Spleen (tissue), 11 donors: Measurements from ENCODE around the gene LRP1B. TPM values are rescaled to one million over a fixed set of nuclear protein-coding genes. Genes with fewer than 3 reads are reported as not detected.

Source experiments
- DNase-seq: peaks from one replicate; pipeline ENCODE4 v3.0.0-alpha.2; 2020
- H3K27ac ChIP-seq, 8 donors: fragments of 200-600 bp; sonication (generic) in 7 of 8; 1 replicate in 4 of 8; 2 replicates in 4 of 8; pipeline versions ENCODE4 v1.5.0 to v1.8.0; 2016 to 2021; ENCODE audit warnings: inconsistent platforms in 4 of 8, mild to moderate bottlenecking in 4 of 8, moderate library complexity in 1 of 8
- H3K27me3 ChIP-seq, 7 donors: fragments of 200-600 bp; sonication (generic) in 6 of 7; replicated peaks in 1 of 7; 1 replicate in 4 of 7; 2 replicates in 3 of 7; pipeline versions ENCODE4 v1.5.0 to v1.8.0; 2016 to 2021; ENCODE audit warnings: inconsistent platforms in 3 of 7, mild to moderate bottlenecking in 1 of 7
- H3K36me3 ChIP-seq, 6 donors: fragments of 200-600 bp; sonication (generic) in 5 of 6; 1 replicate in 4 of 6; 2 replicates in 2 of 6; pipeline versions ENCODE4 v1.5.0 to v1.8.0; 2016 to 2021; ENCODE audit warnings: inconsistent platforms in 2 of 6
- H3K4me1 ChIP-seq, 6 donors: fragments of 200-600 bp; sonication (generic) in 5 of 6; 1 replicate in 3 of 6; 2 replicates in 3 of 6; pipeline versions ENCODE4 v1.5.0 to v1.8.0; 2016 to 2021; ENCODE audit warnings: inconsistent platforms in 3 of 6
- H3K4me3 ChIP-seq, 8 donors: fragments of 200-600 bp; sonication (generic) in 7 of 8; 1 replicate in 4 of 8; 2 replicates in 4 of 8; pipeline versions ENCODE4 v1.5.0 to v1.8.0; 2016 to 2021; ENCODE audit warnings: inconsistent platforms in 4 of 8, mild to moderate bottlenecking in 4 of 8, moderate library complexity in 2 of 8
- H3K9me3 ChIP-seq, 8 donors: fragments of 200-600 bp; sonication (generic) in 7 of 8; 1 replicate in 4 of 8; 2 replicates in 4 of 8; pipeline versions ENCODE4 v1.5.0 to v1.8.0; 2016 to 2021; ENCODE audit warnings: inconsistent platforms in 4 of 8
- POLR2A ChIP-seq, 3 donors: fragments of 450-650 bp; IDR thresholded peaks; one replicate each; pipeline ENCODE4 v1.5.1; 2017; ENCODE audit warnings: antibody characterized with exemption in 3 of 3, mild to moderate bottlenecking in 1 of 3
- POLR2AphosphoS5 ChIP-seq, 3 donors: sonication (generic); formaldehyde crosslinking; IDR thresholded peaks; one replicate each; pipeline ENCODE4 v1.5.1; 2017; ENCODE audit warnings: antibody characterized with exemption in 3 of 3
- WGBS, 5 donors: extraction: QIAGEN DNeasy Blood & Tissue Kit in 3 of 5; methylation state at CpG; one replicate each; pipeline versions ENCODE4 v1.1.5 to v1.1.7; 2013 to 2018; 5-methylcytosine and 5-hydroxymethylcytosine counted together
- intact Hi-C: fragments of 100-400 bp; cut with DNase I; formaldehyde crosslinking; loops from one replicate; pipeline ENCODE4 v1.15.0; 2023; ENCODE audit warnings: low total_unique reads
- polyA plus RNA-seq, 3 donors: library from polyadenylated mRNA; stranded (reverse); fragments of 200-250 nt; gene quantifications; one replicate each; pipeline ENCODE4 v1.2.1, GENCODE V29; 2013
- total RNA-seq, 7 donors: library from RNA; depleted of rRNA in 3 of 7; stranded (reverse); fragments of >200 nt in 3 of 7; fragmentation: NEBNext Ultra II Directional in 4 of 7; extraction: Animal tissue kit (Norgen Biotek cat#: 25700) in 4 of 7; gene quantifications; one replicate each; pipeline versions ENCODE4 v1.1.0 to v1.2.1, GENCODE V29; 2016 to 2021
- TF ChIP-seq, protein P1 (sequence below), 11 experiments: fragments of 200-600 bp in 7 of 11; fragments of 450-650 bp in 4 of 11; sonication (generic) in 4 of 11; IDR thresholded peaks in 8 of 11; conservative IDR thresholded peaks in 3 of 11; 1 replicate in 7 of 11; 2 replicates in 4 of 11; pipeline versions ENCODE4 v1.4.0 to v1.8.0; 2016 to 2021; ENCODE audit warnings: antibody characterized with exemption in 11 of 11, inconsistent platforms in 4 of 11, mild to moderate bottlenecking in 1 of 11
- donor health status: healthy with polysubstance abuse.
- donor health status: DM: no; HTN: no; CAD: no; lungs with moderate emphysema.
- donor health status: DM: no; HTN: no; CAD: no.
- donor health status: Bipolar disorder and iron deficiency.
- donor health status: healthy.
- donor health status: DM: no; HTN: no; CAD: no.
- donor health status: DM: yes; HTN: yes; CAD: no.

LRP1B gene
- total and polyA plus RNA-seq, 10 donors: 0.02 to 0.85 (median 0.08) TPM; not detected in 2

- Histone ChIP-seq H3K27ac (no peak overlapping the region), H3K27me3 (no peaks in the 10 kb centered on the region), H3K4me1 (no peaks in the 10 kb centered on the region), H3K9me3 (no peaks in the 10 kb centered on the region), H3K36me3 (no peaks in the 10 kb centered on the region), H3K4me3 (no peak overlapping the region)
- TF ChIP-seq POLR2A (IDR thresholded peaks at IDR 0.05) (no peak), POLR2AphosphoS5 (IDR thresholded peaks at IDR 0.05) (no peak)
- TF ChIP-seq, protein P1, sequence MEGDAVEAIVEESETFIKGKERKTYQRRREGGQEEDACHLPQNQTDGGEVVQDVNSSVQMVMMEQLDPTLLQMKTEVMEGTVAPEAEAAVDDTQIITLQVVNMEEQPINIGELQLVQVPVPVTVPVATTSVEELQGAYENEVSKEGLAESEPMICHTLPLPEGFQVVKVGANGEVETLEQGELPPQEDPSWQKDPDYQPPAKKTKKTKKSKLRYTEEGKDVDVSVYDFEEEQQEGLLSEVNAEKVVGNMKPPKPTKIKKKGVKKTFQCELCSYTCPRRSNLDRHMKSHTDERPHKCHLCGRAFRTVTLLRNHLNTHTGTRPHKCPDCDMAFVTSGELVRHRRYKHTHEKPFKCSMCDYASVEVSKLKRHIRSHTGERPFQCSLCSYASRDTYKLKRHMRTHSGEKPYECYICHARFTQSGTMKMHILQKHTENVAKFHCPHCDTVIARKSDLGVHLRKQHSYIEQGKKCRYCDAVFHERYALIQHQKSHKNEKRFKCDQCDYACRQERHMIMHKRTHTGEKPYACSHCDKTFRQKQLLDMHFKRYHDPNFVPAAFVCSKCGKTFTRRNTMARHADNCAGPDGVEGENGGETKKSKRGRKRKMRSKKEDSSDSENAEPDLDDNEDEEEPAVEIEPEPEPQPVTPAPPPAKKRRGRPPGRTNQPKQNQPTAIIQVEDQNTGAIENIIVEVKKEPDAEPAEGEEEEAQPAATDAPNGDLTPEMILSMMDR (IDR thresholded peaks at IDR 0.05 in 8 of 11, conservative IDR thresholded peaks at IDR 0.05 in 3 of 11): no peak
- intact Hi-C loops: no loop called here
- no peak for DNase-seq
- WGBS, 5 donors: 61 to 83% (median 75%) methylated on average over 4 of the region's 4 CpGs
Measured at GRCh38 chr2:140596447-140596846, 1534.4 kb downstream of the LRP1B start.

DNA sequence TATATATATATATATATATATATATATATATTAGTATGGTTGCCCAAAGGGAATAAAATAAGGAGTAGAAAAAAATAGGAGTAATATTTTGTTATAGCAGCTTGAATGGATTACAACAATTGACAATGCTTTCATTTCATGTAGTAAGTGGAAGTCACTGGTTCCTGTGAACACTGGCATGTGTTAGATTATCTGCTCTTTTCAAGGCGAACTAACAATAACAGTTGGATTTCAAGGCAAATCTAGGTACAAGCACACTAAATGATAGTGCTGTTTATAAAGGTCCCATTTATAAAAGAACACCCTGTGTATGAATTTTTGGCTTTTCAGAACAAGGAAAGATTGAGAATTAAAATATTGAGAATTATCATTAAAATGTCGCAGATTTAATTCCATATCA lies 1535.7 kb downstream of the LRP1B start:
- H3K36me3 ChIP-seq: no peaks in the 10 kb centered on the region
- TF ChIP-seq, protein P1 (IDR thresholded peaks at IDR 0.05 in 8 of 11, conservative IDR thresholded peaks at IDR 0.05 in 3 of 11): no peak
- TF ChIP-seq POLR2A (IDR thresholded peaks at IDR 0.05) (no peak), POLR2AphosphoS5 (IDR thresholded peaks at IDR 0.05) (no peak)
- no peaks in the 10 kb centered on the region for H3K4me1 ChIP-seq
- no peak overlapping the region for H3K27ac ChIP-seq
- no peak for DNase-seq
- H3K9me3 ChIP-seq: no peaks in the 10 kb centered on the region
- no peak overlapping the region for H3K4me3 ChIP-seq
- 83 to 96% (median 92%) methylated on average over 2 of the region's 2 CpGs for WGBS, 5 donors
- no peaks in the 10 kb centered on the region for H3K27me3 ChIP-seq
- intact Hi-C loops: no loop called here

DNA sequence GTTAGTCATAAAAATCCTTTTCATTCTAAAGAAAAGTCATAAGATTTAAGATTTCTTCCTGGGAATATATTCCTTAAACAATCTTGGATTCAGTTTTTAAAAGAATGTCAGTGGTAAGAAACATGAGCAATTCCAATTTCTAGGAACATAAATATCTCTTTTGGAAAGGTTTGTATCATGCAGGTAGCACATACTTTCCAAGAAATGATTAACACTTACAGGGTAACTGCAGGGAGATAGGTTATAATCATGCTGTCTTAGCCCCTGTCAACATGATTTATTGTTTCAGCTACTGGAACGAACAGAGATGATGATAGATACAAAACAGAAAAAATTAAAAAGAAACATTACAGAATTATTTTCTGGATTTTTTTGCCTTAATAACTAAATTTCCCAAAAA lies 1537.7 kb downstream of the LRP1B start:
- intact Hi-C loops: no loop called here
- 0 to 49% (median 39%) methylated on average over 1 of the region's 1 CpG for WGBS, 5 donors
- H3K36me3 ChIP-seq: no peaks in the 10 kb centered on the region
- DNase-seq: no peak
- H3K9me3 ChIP-seq: no peaks in the 10 kb centered on the region
- TF ChIP-seq POLR2AphosphoS5 (IDR thresholded peaks at IDR 0.05) (no peak), POLR2A (IDR thresholded peaks at IDR 0.05) (no peak)
- TF ChIP-seq, protein P1 (IDR thresholded peaks at IDR 0.05 in 8 of 11, conservative IDR thresholded peaks at IDR 0.05 in 3 of 11): no peak
- H3K4me3 ChIP-seq: no peak overlapping the region
- no peaks in the 10 kb centered on the region for H3K27me3 ChIP-seq
- no peaks in the 10 kb centered on the region for H3K4me1 ChIP-seq
- H3K27ac ChIP-seq: no peak overlapping the region

GRCh38 chr2:140589696-140590095 lies 1541.1 kb downstream of the LRP1B start:
- no peak for DNase-seq
- H3K9me3 ChIP-seq: no peaks in the 10 kb centered on the region
- no peaks in the 10 kb centered on the region for H3K27me3 ChIP-seq
- H3K27ac ChIP-seq: no peak overlapping the region
- no peaks in the 10 kb centered on the region for H3K36me3 ChIP-seq
- TF ChIP-seq POLR2A (IDR thresholded peaks at IDR 0.05): no peak
- TF ChIP-seq POLR2AphosphoS5 (IDR thresholded peaks at IDR 0.05): no peak
- TF ChIP-seq, protein P1 (IDR thresholded peaks at IDR 0.05 in 8 of 11, conservative IDR thresholded peaks at IDR 0.05 in 3 of 11): no peak
- intact Hi-C loops: no loop called here
- H3K4me1 ChIP-seq: no peaks in the 10 kb centered on the region
- H3K4me3 ChIP-seq: no peak overlapping the region
